UCSD-AML1 (cell line): Measurements from ENCODE around the gene NSUN3.

Experiments
- DNase-seq: peaks from one replicate; lab custom pipeline; 2025; ENCODE audit not compliant: unreplicated experiment; lab: John Stamatoyannopoulos, UW

The NSUN3 gene

GRCh38 chr3:94176988-94177745 lies 114.3 kb downstream of the NSUN3 start:
- DNase-seq, result no peak
